Body of pancreas (tissue), 4 donors: ENCODE data around the gene PEX14. TPM values are rescaled to one million over a fixed set of nuclear protein-coding genes. Genes with fewer than 3 reads are reported as not detected.

ENCODE experiments used
- ATAC-seq: fragments of 150-250 bp; one replicate; pipeline ENCODE4 v1.9.1; 2016
- DNase-seq, 4 donors: peaks; one replicate each; pipeline ENCODE4 v3.0.0-alpha.2; 2019
- H3K27ac ChIP-seq, 4 donors: fragments of 200-600 bp; sonication (generic); 1 replicate in 3 of 4; 2 replicates in 1 of 4; pipeline versions ENCODE4 v1.5.1 to v1.6.1; 2016 to 2019; ENCODE audit warnings: mild to moderate bottlenecking in 1 of 4, mixed read lengths in 1 of 4, moderate library complexity in 1 of 4
- H3K27me3 ChIP-seq, 2 donors: fragments of 200-600 bp; sonication (generic); one replicate each; pipeline ENCODE4 v1.6.0; 2016; ENCODE audit warnings: mild to moderate bottlenecking in 1 of 2
- H3K36me3 ChIP-seq, 2 donors: fragments of 200-600 bp; sonication (generic); replicated peaks in 1 of 2; 2 replicates each; pipeline ENCODE4 v1.5.1; 2016; ENCODE audit warnings: low read depth in 2 of 2; ENCODE audit not compliant: insufficient read depth in 1 of 2
- H3K4me1 ChIP-seq: fragments of 200-600 bp; sonication (generic); one replicate; pipeline ENCODE4 v1.6.0; 2016
- H3K4me3 ChIP-seq, 2 donors: fragments of 200-600 bp; sonication (generic); 1 replicate in 1 of 2; 2 replicates in 1 of 2; pipeline ENCODE4 v1.5.1; 2016 to 2019
- H3K9me3 ChIP-seq, 3 donors: fragments of 200-600 bp; sonication (generic); 1 replicate in 2 of 3; 2 replicates in 1 of 3; pipeline ENCODE4 v1.5.1; 2016
- POLR2A ChIP-seq, 3 donors: fragments of 450-650 bp; IDR thresholded peaks; one replicate each; pipeline ENCODE4 v1.6.1; 2016; ENCODE audit warnings: antibody characterized with exemption in 3 of 3, mild to moderate bottlenecking in 2 of 3
- WGBS, 2 donors: methylation state at CpG; one replicate each; pipeline ENCODE4 v1.1.5; 2017; 5-methylcytosine and 5-hydroxymethylcytosine counted together
- intact Hi-C: fragments of 100-400 bp; cut with DNase I; formaldehyde crosslinking; loops from one replicate; pipeline ENCODE4 v1.15.1; 2023
- total RNA-seq, 2 donors: library from RNA; depleted of rRNA; stranded (reverse); fragments of >200 nt; gene quantifications; one replicate each; pipeline ENCODE4 v1.1.0, GENCODE V29; 2016
- TF ChIP-seq, protein P1 (sequence below), 7 experiments: fragments of 450-650 bp in 4 of 7; fragments of 200-600 bp in 3 of 7; sonication (generic) in 3 of 7; IDR thresholded peaks; one replicate each; pipeline ENCODE4 v1.5.1; 2016 to 2019; ENCODE audit warnings: antibody characterized with exemption in 7 of 7

PEX14 gene
- total RNA-seq, 2 donors from 2014 or later, result 8.6 to 8.8 TPM

- WGBS, 2 donors, result 90 to 95% methylated on average over 19 of the region's 19 CpGs
- TF ChIP-seq, protein P1, sequence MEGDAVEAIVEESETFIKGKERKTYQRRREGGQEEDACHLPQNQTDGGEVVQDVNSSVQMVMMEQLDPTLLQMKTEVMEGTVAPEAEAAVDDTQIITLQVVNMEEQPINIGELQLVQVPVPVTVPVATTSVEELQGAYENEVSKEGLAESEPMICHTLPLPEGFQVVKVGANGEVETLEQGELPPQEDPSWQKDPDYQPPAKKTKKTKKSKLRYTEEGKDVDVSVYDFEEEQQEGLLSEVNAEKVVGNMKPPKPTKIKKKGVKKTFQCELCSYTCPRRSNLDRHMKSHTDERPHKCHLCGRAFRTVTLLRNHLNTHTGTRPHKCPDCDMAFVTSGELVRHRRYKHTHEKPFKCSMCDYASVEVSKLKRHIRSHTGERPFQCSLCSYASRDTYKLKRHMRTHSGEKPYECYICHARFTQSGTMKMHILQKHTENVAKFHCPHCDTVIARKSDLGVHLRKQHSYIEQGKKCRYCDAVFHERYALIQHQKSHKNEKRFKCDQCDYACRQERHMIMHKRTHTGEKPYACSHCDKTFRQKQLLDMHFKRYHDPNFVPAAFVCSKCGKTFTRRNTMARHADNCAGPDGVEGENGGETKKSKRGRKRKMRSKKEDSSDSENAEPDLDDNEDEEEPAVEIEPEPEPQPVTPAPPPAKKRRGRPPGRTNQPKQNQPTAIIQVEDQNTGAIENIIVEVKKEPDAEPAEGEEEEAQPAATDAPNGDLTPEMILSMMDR (IDR thresholded peaks at IDR 0.05), result no peak
- TF ChIP-seq POLR2A (IDR thresholded peaks at IDR 0.05), result no peak
- intact Hi-C loops, result no loop called here
Measured at GRCh38 chr1:10673109-10673711, 198.5 kb downstream of the PEX14 start.

DNA sequence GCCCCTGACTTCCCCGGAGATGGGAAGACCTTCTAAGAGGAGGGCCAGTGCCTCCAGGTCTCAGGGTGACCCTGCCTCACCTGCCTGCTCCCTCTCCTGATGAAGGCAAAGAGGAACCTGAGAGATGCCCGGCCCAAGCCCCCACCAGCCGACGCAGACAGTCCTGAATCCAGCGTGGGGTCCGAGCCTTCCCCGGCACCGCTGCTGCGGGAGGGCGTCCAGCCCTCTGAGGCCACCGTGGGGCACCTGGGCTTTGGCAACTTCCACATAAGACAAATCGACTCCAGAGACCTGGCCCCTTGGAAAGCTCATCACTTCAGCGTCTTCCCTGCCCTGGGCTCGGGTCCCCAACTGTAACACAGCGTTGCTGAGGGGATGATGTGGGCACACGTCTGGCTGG lies 199.5 kb downstream of the PEX14 start:
- TF ChIP-seq, protein P1 (IDR thresholded peaks at IDR 0.05), result no peak
- TF ChIP-seq POLR2A (IDR thresholded peaks at IDR 0.05), result no peak
- H3K27ac ChIP-seq, result peak overlapping the region in 1 of 4 donors; percentile 69
- 93 to 96% methylated on average over 3 to 15 of the region's 16 CpGs for WGBS, 2 donors
- intact Hi-C loops, result no loop called here
- H3K27me3 ChIP-seq, result no peaks in the 10 kb centered on the region
- H3K36me3 ChIP-seq, result no peaks in the 10 kb centered on the region
- DNase-seq (no peak), ATAC-seq (no peak)
- peaks cover 52% of the 10 kb centered on the region for H3K4me1 ChIP-seq
- H3K4me3 ChIP-seq, result no peak overlapping the region
- no peaks in the 10 kb centered on the region for H3K9me3 ChIP-seq

More at GRCh38 chr1:10673109-10673711, 198.5 kb downstream of the PEX14 start:
- DNase-seq (no peak), ATAC-seq (no peak)
- Histone ChIP-seq H3K27ac (no peak overlapping the region), H3K9me3 (no peaks in the 10 kb centered on the region), H3K36me3 (no peaks in the 10 kb centered on the region), H3K4me1 (peaks cover 54% of the 10 kb centered on the region), H3K27me3 (no peaks in the 10 kb centered on the region), H3K4me3 (no peak overlapping the region)

GRCh38 chr1:10674700-10675609 lies 200.2 kb downstream of the PEX14 start:
- DNase-seq (peak in 1 of 4 donors; percentile 38), ATAC-seq (peak; percentile 49)
- intact Hi-C loops, result no loop called here
- WGBS, 2 donors, result 50 to 58% methylated on average over 22 to 29 of the region's 29 CpGs
- TF ChIP-seq, protein P1 (IDR thresholded peaks at IDR 0.05), result no peak
- TF ChIP-seq POLR2A (IDR thresholded peaks at IDR 0.05), result no peak
- Histone ChIP-seq H3K27me3 (no peaks in the 10 kb centered on the region), H3K4me1 (peaks cover 59% of the 10 kb centered on the region), H3K9me3 (no peaks in the 10 kb centered on the region), H3K27ac (peak overlapping the region; percentile 42 to 80 (median 72)), H3K36me3 (no peaks in the 10 kb centered on the region), H3K4me3 (no peak overlapping the region)

DNA sequence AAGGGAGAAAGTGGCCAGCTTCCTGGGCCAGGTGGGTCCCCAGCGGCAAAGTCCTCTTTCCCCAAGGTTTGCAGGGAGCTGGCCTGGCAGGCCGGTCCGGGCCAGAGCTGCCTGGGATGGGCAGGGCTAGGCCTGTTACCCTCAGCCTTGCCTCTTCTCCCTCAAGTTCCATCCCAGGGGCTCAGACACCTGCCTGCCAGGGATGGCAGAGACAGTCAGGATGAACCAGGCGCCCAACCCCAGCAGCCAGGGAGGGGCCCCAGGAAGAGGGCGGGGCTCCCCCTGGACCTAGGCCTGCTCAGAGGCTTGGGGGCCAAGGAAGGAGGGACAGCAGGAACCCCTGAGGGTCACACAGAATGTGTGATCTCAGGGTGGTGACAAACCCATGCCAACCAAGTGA lies 201.1 kb downstream of the PEX14 start:
- Histone ChIP-seq H3K27ac (peak overlapping the region; percentile 42 to 80 (median 72)), H3K4me3 (no peak overlapping the region), H3K4me1 (peaks cover 65% of the 10 kb centered on the region), H3K27me3 (no peaks in the 10 kb centered on the region), H3K9me3 (no peaks in the 10 kb centered on the region), H3K36me3 (no peaks in the 10 kb centered on the region)
- ATAC-seq (no peak), DNase-seq (no peak)
- TF ChIP-seq, protein P1 (IDR thresholded peaks at IDR 0.05), result no peak
- no peak for TF ChIP-seq POLR2A (IDR thresholded peaks at IDR 0.05)
- 84 to 100% methylated on average over 2 to 4 of the region's 5 CpGs for WGBS, 2 donors
- intact Hi-C loops, result no loop called here
